Activated T-helper 2 cell treated with anti-CD3 and anti-CD28 coated beads, Interferon-gamma antibody, Interleukin-2, Interleukin-4, amounts not matched to agents 10 μg/mL and 5 μg/mL and 100 μg/mL, durations not matched to agents 14 hours and 24 hours and 36 hours (primary cell): Measurements from ENCODE around the gene MARVELD3. TPM values are rescaled to one million over a fixed set of nuclear protein-coding genes. Genes with fewer than 3 reads are reported as not detected.

Experiments used
- DNase-seq: peaks from one replicate; pipeline ENCODE4 v3.0.0; 2021; ENCODE audit warnings: low spot score
- H3K27ac Mint-ChIP-seq: one replicate; pipeline ENCODE4 v1.8.0; 2021; ENCODE audit warnings: mixed read lengths
- H3K27me3 Mint-ChIP-seq: one replicate; pipeline ENCODE4 v1.8.0; 2021; ENCODE audit warnings: low read depth, mixed read lengths
- H3K36me3 Mint-ChIP-seq: one replicate; pipeline ENCODE4 v1.8.0; 2021; ENCODE audit warnings: low read depth, mixed read lengths
- H3K4me1 Mint-ChIP-seq: one replicate; pipeline ENCODE4 v1.8.0; 2021; ENCODE audit warnings: low read depth, mixed read lengths
- H3K4me3 Mint-ChIP-seq: one replicate; pipeline ENCODE4 v1.8.0; 2021; ENCODE audit warnings: low read depth, mild to moderate bottlenecking, moderate library complexity, mixed read lengths
- H3K9me3 Mint-ChIP-seq: one replicate; pipeline ENCODE4 v1.8.0; 2021; ENCODE audit warnings: mixed read lengths
- intact Hi-C: fragments of 100-400 bp; cut with micrococcal nuclease; formaldehyde crosslinking; loops from one replicate; pipeline ENCODE4 v1.15.1; 2023
- total RNA-seq: library from RNA; stranded (reverse); gene quantifications from 2 replicates; pipeline ENCODE4 v1.2.3, GENCODE V29; 2022

MARVELD3 gene
- total RNA-seq, 1 donor from 2014 or later, result not detected

DNA sequence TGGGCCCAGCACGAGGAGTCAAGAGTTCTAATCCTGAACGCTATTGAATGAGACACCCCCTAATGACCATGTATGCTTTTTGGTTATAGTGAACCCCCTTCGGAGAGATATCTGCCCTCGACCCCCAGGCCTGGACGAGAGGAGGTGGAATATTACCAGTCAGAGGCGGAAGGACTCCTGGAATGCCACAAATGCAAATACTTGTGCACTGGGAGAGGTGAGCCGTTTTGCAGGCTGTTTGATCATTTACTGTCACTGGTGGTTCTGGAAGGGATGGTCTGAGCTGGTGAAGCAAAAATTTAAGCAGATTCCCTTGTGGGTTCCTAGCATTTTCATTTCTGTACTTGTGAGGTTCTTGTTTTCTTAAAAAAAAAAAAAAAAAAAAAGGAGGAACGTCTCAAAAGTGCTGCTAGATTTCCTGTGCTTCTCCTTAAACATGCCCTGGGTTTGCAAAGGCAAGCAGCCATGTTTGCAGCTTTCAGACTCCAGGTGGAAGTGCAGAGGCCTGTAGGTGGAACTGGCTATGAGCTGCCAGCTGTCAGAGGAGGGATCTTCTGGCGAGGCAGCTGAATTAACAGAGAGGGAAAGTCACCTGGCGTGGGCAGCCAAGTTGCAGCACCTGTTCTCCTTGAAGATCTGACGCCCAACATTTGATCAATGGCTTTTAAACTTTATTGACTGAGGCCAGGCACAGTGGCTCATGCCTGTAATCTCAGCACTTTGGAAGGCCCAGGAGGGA lies 3.5 kb downstream of the MARVELD3 start:
- no peak overlapping the region for H3K4me3 Mint-ChIP-seq
- intact Hi-C loops, result no loop called here
- no peak overlapping the region for H3K27ac Mint-ChIP-seq

GRCh38 chr16:71630808-71631207 lies 4.8 kb downstream of the MARVELD3 start:
- DNase-seq, result no peak
- H3K4me1 Mint-ChIP-seq, result no peaks in the 10 kb centered on the region
- no peak overlapping the region for H3K27ac Mint-ChIP-seq
- no peaks in the 10 kb centered on the region for H3K36me3 Mint-ChIP-seq
- intact Hi-C loops, result no loop called here
- peaks cover 17% of the 10 kb centered on the region for H3K27me3 Mint-ChIP-seq
- no peaks in the 10 kb centered on the region for H3K9me3 Mint-ChIP-seq
- H3K4me3 Mint-ChIP-seq, result no peak overlapping the region

More for the DNA sequence above, 3.5 kb downstream of the MARVELD3 start:
- no peaks in the 10 kb centered on the region for H3K9me3 Mint-ChIP-seq
- no peaks in the 10 kb centered on the region for H3K4me1 Mint-ChIP-seq
- H3K27me3 Mint-ChIP-seq, result peaks cover 17% of the 10 kb centered on the region
- no peaks in the 10 kb centered on the region for H3K36me3 Mint-ChIP-seq
- DNase-seq, result no peak

DNA sequence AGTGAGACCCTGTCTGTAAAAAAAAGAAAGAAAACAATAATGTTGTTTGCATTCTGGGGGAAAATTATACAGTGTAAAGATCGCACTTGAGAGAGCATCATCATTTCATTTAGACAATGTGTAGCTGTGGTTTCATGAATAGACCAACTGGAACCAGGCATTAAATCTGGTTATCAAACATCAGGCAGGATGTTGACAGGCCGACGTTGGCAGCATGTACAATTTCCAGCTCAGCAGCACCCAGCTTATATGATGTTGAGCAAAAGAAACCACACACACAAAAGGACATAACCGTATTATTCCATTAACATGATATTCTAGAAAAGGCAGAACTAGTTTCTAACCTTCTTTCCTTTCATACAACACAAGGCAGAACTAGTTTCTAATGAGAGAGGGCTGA lies 5.8 kb downstream of the MARVELD3 start:
- intact Hi-C loops, result no loop called here
- Mint-ChIP-seq H3K4me3 (no peak overlapping the region), H3K4me1 (no peaks in the 10 kb centered on the region), H3K27ac (no peak overlapping the region), H3K9me3 (no peaks in the 10 kb centered on the region), H3K36me3 (no peaks in the 10 kb centered on the region), H3K27me3 (peaks cover 15% of the 10 kb centered on the region)
- no peak for DNase-seq

DNA sequence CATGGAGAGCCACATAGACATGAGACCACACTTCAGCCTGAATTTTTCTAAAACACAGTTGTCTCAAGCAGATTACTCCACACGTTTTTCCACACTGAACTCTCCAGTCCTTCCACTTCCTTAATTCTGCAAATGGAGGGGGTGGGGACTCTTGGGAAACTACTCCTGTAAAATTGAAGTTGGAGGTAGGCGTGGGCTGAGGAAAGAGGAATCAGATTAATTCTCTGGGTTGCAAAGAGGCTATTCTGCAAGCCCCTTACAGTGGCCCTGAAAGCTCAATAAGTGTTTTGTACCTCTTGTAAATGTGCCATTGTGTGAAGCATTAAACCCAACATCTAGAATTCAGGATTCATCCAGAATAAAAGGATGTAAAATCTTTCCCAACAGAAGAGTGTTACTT lies 9.6 kb downstream of the MARVELD3 start:
- peaks cover 2% of the 10 kb centered on the region for H3K27me3 Mint-ChIP-seq
- no peaks in the 10 kb centered on the region for H3K9me3 Mint-ChIP-seq
- H3K36me3 Mint-ChIP-seq, result no peaks in the 10 kb centered on the region
- H3K4me3 Mint-ChIP-seq, result no peak overlapping the region
- no peaks in the 10 kb centered on the region for H3K4me1 Mint-ChIP-seq
- intact Hi-C loops, result no loop called here
- no peak overlapping the region for H3K27ac Mint-ChIP-seq
- DNase-seq, result no peak

DNA sequence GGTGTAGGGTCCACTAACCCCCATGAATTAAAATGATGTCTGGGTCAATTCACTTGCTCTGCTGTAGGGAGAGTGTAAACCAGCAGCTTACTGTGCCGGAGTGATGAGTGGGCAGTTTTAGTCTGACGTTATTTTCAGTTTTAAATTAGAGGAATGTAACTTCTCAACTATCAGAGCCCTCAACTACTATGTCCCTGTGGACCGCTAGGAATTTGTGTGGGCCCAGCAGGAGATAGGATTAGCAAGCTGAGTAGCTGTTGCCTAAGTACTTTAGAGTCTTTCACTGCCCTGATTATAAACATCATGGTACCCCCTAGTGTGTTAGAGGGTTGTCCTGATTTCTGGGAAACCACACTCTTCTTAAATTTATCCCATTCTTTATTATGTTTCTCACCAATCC lies 11.4 kb downstream of the MARVELD3 start:
- intact Hi-C loops, result no loop called here
- Mint-ChIP-seq H3K27ac (no peak overlapping the region), H3K9me3 (no peaks in the 10 kb centered on the region), H3K4me3 (no peak overlapping the region), H3K36me3 (no peaks in the 10 kb centered on the region), H3K4me1 (no peaks in the 10 kb centered on the region), H3K27me3 (no peaks in the 10 kb centered on the region)
- no peak for DNase-seq

- no peak overlapping the region for H3K27ac Mint-ChIP-seq
- no peaks in the 10 kb centered on the region for H3K9me3 Mint-ChIP-seq
- H3K27me3 Mint-ChIP-seq, result no peaks in the 10 kb centered on the region
- intact Hi-C loops, result no loop called here
- H3K4me1 Mint-ChIP-seq, result no peaks in the 10 kb centered on the region
- no peak overlapping the region for H3K4me3 Mint-ChIP-seq
- no peak for DNase-seq
- H3K36me3 Mint-ChIP-seq, result peaks cover 9% of the 10 kb centered on the region
These were observed 19.5 kb downstream of the MARVELD3 start for GRCh38 chr16:71645450-71645849.

DNA sequence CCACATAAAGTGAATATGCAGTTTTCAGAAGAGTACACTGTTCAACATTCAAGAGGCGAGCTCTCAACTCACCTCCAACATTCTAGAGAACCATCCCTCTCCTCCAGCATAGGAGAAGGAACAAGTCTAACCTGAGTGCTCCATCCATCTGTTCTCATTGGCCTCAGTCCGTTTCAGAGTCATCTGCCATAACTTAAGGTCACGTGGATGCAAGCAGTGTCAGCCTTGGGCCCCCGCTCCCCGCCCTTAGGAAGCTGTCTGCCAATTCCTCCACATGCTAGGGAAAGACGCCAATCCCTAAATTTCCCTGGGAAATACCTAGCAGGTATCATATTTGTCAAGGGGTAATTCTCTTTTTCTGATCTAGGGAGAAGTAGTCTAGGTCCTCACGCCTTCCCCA lies 21.4 kb downstream of the MARVELD3 start:
- H3K36me3 Mint-ChIP-seq, result peaks cover 11% of the 10 kb centered on the region

GRCh38 chr16:71648162-71648561 lies 22.2 kb downstream of the MARVELD3 start:
- intact Hi-C loops, result no loop called here
- no peak for DNase-seq
- Mint-ChIP-seq H3K9me3 (no peaks in the 10 kb centered on the region), H3K27me3 (no peaks in the 10 kb centered on the region), H3K4me3 (no peak overlapping the region), H3K36me3 (peaks cover 15% of the 10 kb centered on the region), H3K4me1 (no peaks in the 10 kb centered on the region), H3K27ac (no peak overlapping the region)

More for the DNA sequence above, 21.4 kb downstream of the MARVELD3 start:
- no peak overlapping the region for H3K27ac Mint-ChIP-seq
- intact Hi-C loops, result no loop called here
- no peaks in the 10 kb centered on the region for H3K4me1 Mint-ChIP-seq
- no peaks in the 10 kb centered on the region for H3K27me3 Mint-ChIP-seq
- no peak overlapping the region for H3K4me3 Mint-ChIP-seq
- no peaks in the 10 kb centered on the region for H3K9me3 Mint-ChIP-seq
- no peak for DNase-seq

GRCh38 chr16:71648921-71649320 lies 22.9 kb downstream of the MARVELD3 start:
- no peak overlapping the region for H3K27ac Mint-ChIP-seq
- no peak overlapping the region for H3K4me3 Mint-ChIP-seq
- H3K27me3 Mint-ChIP-seq, result no peaks in the 10 kb centered on the region
- intact Hi-C loops, result no loop called here
- no peak for DNase-seq
- no peaks in the 10 kb centered on the region for H3K9me3 Mint-ChIP-seq
- H3K4me1 Mint-ChIP-seq, result no peaks in the 10 kb centered on the region
- peaks cover 15% of the 10 kb centered on the region for H3K36me3 Mint-ChIP-seq

DNA sequence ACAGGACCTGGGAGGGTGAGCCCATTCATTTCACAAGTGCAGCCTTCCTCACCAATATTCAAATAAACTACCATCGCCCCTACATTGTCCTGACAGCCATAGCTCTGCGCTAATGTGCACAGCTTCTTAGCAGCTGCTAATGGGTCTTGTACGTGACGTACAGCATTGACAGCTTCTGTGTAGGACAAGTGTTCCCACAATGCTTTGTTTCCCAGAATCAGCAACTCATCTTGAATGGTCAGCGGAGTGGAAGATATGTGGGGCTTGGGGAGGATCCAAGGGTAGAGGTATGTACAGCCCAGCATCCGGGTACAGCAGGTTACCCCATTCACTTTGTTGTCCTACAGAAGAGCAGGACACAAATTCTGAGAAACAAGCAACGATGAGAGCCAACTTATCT lies 23.7 kb downstream of the MARVELD3 start:
- DNase-seq, result no peak
- Mint-ChIP-seq H3K4me3 (no peak overlapping the region), H3K9me3 (no peaks in the 10 kb centered on the region)

GRCh38 chr16:71658771-71659170 lies 32.8 kb downstream of the MARVELD3 start:
- H3K9me3 Mint-ChIP-seq, result no peaks in the 10 kb centered on the region
- H3K4me3 Mint-ChIP-seq, result no peak overlapping the region
- no peak overlapping the region for H3K27ac Mint-ChIP-seq
- H3K27me3 Mint-ChIP-seq, result no peaks in the 10 kb centered on the region
- intact Hi-C loops, result no loop called here
- H3K4me1 Mint-ChIP-seq, result no peaks in the 10 kb centered on the region
- DNase-seq, result no peak
- H3K36me3 Mint-ChIP-seq, result peaks cover 22% of the 10 kb centered on the region

More for the DNA sequence above, 23.7 kb downstream of the MARVELD3 start:
- Mint-ChIP-seq H3K4me1 (no peaks in the 10 kb centered on the region), H3K36me3 (peaks cover 15% of the 10 kb centered on the region), H3K27ac (no peak overlapping the region), H3K27me3 (no peaks in the 10 kb centered on the region)
- intact Hi-C loops, result no loop called here

DNA sequence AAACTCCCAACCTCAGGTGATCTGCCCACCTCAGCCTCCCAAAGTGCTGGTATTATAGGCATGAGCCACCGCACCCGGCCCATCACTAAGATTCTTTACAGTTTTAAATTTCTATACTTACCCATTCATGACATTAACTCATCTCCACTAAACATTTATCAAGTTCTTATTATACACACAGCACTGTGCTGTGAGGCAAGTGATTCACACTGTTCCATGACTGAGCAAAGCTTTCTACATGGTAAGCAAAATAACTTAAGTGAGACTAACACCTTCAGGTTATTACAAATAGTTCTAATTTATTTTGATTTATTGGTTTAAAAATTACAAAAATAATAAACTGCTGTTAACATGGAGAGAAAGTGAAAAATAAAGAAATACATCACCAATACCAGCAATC lies 33.5 kb downstream of the MARVELD3 start:
- H3K36me3 Mint-ChIP-seq, result peaks cover 27% of the 10 kb centered on the region

DNA sequence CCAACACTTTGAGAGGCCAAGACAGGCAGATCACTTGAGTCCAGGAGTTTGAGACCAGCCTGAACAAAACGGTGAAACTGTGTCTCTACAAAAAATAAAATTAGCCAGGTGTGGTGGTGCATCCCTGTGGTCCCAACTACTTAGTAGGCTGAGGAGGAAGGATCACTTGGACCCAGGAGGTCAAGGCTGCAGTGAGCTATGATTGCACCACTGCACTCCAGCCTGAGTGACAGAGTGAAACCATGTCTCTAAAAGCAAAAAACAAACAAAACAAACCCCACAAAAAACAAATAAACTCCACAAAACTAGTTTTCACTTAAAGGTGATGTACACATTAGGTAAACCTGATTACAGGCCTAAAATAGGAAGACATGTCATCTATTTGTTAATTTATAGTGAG lies 40.3 kb downstream of the MARVELD3 start:
- no peak for DNase-seq
- Mint-ChIP-seq H3K9me3 (no peaks in the 10 kb centered on the region), H3K4me3 (no peak overlapping the region), H3K4me1 (no peaks in the 10 kb centered on the region), H3K27me3 (no peaks in the 10 kb centered on the region), H3K27ac (no peak overlapping the region), H3K36me3 (peaks cover 35% of the 10 kb centered on the region)
- intact Hi-C loops, result no loop called here

More for the DNA sequence above, 33.5 kb downstream of the MARVELD3 start:
- no peak for DNase-seq
- intact Hi-C loops, result no loop called here
- Mint-ChIP-seq H3K27ac (no peak overlapping the region), H3K4me3 (no peak overlapping the region), H3K4me1 (no peaks in the 10 kb centered on the region), H3K9me3 (no peaks in the 10 kb centered on the region), H3K27me3 (no peaks in the 10 kb centered on the region)
